ENCODE measurements around the gene ST8SIA3.

ST8SIA3 gene

GRCh38 chr18:57334383-57334782, 18.0 kb upstream of the ST8SIA3 start:
- peaks cover 6% of the 10 kb centered on the region for H3K27me3 ChIP-seq (ENCODE audit: insufficient read depth, poor library complexity, severe bottlenecking)
- H3K4me3 ChIP-seq (replicated peaks; ENCODE audit: insufficient read depth, low read length) = no peak overlapping the region
- no peak overlapping the region for H3K27ac ChIP-seq (replicated peaks)
- DNase-seq (ENCODE audit: low read depth in 1 of 2, low spot score in 1 of 2) = no peak
- TF ChIP-seq CTCF (IDR thresholded peaks at IDR 0.05; ENCODE audit: insufficient read depth, low read length) = no peak
- TF ChIP-seq POLR2AphosphoS5 (IDR thresholded peaks at IDR 0.05; ENCODE audit: low read depth) = no peak
- TF ChIP-seq GABPA (IDR thresholded peaks at IDR 0.05; ENCODE audit: low read depth) = no peak
- TF ChIP-seq SPI1 (IDR thresholded peaks at IDR 0.05; ENCODE audit: borderline replicate concordance, low read depth) = no peak

- no peak for DNase-seq (ENCODE audit: low read depth in 1 of 2, low spot score in 1 of 2)
- TF ChIP-seq POLR2AphosphoS5 (IDR thresholded peaks at IDR 0.05; ENCODE audit: low read depth) = no peak
- no peak for TF ChIP-seq GABPA (IDR thresholded peaks at IDR 0.05; ENCODE audit: low read depth)
- TF ChIP-seq SPI1 (IDR thresholded peaks at IDR 0.05; ENCODE audit: borderline replicate concordance, low read depth) = no peak
- TF ChIP-seq, protein P1, sequence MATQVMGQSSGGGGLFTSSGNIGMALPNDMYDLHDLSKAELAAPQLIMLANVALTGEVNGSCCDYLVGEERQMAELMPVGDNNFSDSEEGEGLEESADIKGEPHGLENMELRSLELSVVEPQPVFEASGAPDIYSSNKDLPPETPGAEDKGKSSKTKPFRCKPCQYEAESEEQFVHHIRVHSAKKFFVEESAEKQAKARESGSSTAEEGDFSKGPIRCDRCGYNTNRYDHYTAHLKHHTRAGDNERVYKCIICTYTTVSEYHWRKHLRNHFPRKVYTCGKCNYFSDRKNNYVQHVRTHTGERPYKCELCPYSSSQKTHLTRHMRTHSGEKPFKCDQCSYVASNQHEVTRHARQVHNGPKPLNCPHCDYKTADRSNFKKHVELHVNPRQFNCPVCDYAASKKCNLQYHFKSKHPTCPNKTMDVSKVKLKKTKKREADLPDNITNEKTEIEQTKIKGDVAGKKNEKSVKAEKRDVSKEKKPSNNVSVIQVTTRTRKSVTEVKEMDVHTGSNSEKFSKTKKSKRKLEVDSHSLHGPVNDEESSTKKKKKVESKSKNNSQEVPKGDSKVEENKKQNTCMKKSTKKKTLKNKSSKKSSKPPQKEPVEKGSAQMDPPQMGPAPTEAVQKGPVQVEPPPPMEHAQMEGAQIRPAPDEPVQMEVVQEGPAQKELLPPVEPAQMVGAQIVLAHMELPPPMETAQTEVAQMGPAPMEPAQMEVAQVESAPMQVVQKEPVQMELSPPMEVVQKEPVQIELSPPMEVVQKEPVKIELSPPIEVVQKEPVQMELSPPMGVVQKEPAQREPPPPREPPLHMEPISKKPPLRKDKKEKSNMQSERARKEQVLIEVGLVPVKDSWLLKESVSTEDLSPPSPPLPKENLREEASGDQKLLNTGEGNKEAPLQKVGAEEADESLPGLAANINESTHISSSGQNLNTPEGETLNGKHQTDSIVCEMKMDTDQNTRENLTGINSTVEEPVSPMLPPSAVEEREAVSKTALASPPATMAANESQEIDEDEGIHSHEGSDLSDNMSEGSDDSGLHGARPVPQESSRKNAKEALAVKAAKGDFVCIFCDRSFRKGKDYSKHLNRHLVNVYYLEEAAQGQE (IDR thresholded peaks at IDR 0.05; ENCODE audit: insufficient replicate concordance, low read depth) = no peak
- TF ChIP-seq CTCF (IDR thresholded peaks at IDR 0.05; ENCODE audit: insufficient read depth, low read length) = no peak
Measured at GRCh38 chr18:57336343-57336742, 16.0 kb upstream of the ST8SIA3 start.

GRCh38 chr18:57337890-57338289, 14.5 kb upstream of the ST8SIA3 start:
- Histone ChIP-seq H3K4me3 (replicated peaks; ENCODE audit: insufficient read depth, low read length) (no peak overlapping the region), H3K27me3 (ENCODE audit: insufficient read depth, poor library complexity, severe bottlenecking) (peaks cover 8% of the 10 kb centered on the region)
- TF ChIP-seq, protein P1 (IDR thresholded peaks at IDR 0.05; ENCODE audit: insufficient replicate concordance, low read depth) = no peak
- TF ChIP-seq POLR2AphosphoS5 (IDR thresholded peaks at IDR 0.05; ENCODE audit: low read depth) (no peak), CTCF (IDR thresholded peaks at IDR 0.05; ENCODE audit: insufficient read depth, low read length) (no peak), SPI1 (IDR thresholded peaks at IDR 0.05; ENCODE audit: borderline replicate concordance, low read depth) (no peak), GABPA (IDR thresholded peaks at IDR 0.05; ENCODE audit: low read depth) (no peak)

More at GRCh38 chr18:57336343-57336742, 16.0 kb upstream of the ST8SIA3 start:
- H3K27ac ChIP-seq (replicated peaks) = no peak overlapping the region
- peaks cover 6% of the 10 kb centered on the region for H3K27me3 ChIP-seq (ENCODE audit: insufficient read depth, poor library complexity, severe bottlenecking)
- H3K4me3 ChIP-seq (replicated peaks; ENCODE audit: insufficient read depth, low read length) = no peak overlapping the region

GRCh38 chr18:57343833-57344232, 8.5 kb upstream of the ST8SIA3 start:
- TF ChIP-seq, protein P1 (IDR thresholded peaks at IDR 0.05; ENCODE audit: insufficient replicate concordance, low read depth) = no peak
- no peak for TF ChIP-seq CTCF (IDR thresholded peaks at IDR 0.05; ENCODE audit: insufficient read depth, low read length)
- no peak for TF ChIP-seq POLR2AphosphoS5 (IDR thresholded peaks at IDR 0.05; ENCODE audit: low read depth)
- TF ChIP-seq SPI1 (IDR thresholded peaks at IDR 0.05; ENCODE audit: borderline replicate concordance, low read depth) = no peak
- TF ChIP-seq GABPA (IDR thresholded peaks at IDR 0.05; ENCODE audit: low read depth) = no peak
- no peak overlapping the region for H3K27ac ChIP-seq (replicated peaks)
- no peak for DNase-seq (ENCODE audit: low read depth in 1 of 2, low spot score in 1 of 2)
- H3K27me3 ChIP-seq (ENCODE audit: insufficient read depth, poor library complexity, severe bottlenecking) = peaks cover 8% of the 10 kb centered on the region
- no peak overlapping the region for H3K4me3 ChIP-seq (replicated peaks; ENCODE audit: insufficient read depth, low read length)

More at GRCh38 chr18:57337890-57338289, 14.5 kb upstream of the ST8SIA3 start:
- no peak overlapping the region for H3K27ac ChIP-seq (replicated peaks)
- DNase-seq (ENCODE audit: low read depth in 1 of 2, low spot score in 1 of 2) = no peak
